ENCODE data around the gene LAMA5. TPM values are rescaled to one million over a fixed set of nuclear protein-coding genes. Genes with fewer than 3 reads are reported as not detected.

LAMA5 gene
- total RNA-seq, 2 experiments from 2014 or later: 53.3 to 162 TPM

DNA sequence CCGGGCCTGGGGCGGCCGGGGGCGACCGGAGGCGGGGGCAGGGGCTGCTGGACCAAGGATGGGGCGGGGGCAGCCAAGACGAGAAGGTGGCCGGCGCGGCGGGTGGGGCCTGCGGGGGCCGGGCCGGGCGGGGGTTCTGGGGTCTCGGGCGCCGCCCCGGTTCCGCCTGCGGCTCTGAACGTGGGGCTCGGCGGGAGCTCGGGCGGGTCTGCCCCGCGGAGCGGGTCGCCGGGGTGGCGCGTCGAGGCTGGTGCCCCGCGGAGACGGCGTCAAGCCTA is 64.1 kb downstream of the LAMA5 start:
- peak overlapping the region; percentile 8 for H3K27ac ChIP-seq (ENCODE audit: low read depth, low read length, poor library complexity, severe bottlenecking)
- TF ChIP-seq, protein P1, sequence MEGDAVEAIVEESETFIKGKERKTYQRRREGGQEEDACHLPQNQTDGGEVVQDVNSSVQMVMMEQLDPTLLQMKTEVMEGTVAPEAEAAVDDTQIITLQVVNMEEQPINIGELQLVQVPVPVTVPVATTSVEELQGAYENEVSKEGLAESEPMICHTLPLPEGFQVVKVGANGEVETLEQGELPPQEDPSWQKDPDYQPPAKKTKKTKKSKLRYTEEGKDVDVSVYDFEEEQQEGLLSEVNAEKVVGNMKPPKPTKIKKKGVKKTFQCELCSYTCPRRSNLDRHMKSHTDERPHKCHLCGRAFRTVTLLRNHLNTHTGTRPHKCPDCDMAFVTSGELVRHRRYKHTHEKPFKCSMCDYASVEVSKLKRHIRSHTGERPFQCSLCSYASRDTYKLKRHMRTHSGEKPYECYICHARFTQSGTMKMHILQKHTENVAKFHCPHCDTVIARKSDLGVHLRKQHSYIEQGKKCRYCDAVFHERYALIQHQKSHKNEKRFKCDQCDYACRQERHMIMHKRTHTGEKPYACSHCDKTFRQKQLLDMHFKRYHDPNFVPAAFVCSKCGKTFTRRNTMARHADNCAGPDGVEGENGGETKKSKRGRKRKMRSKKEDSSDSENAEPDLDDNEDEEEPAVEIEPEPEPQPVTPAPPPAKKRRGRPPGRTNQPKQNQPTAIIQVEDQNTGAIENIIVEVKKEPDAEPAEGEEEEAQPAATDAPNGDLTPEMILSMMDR (conservative IDR thresholded peaks at IDR 0.05; ENCODE audit: low read length): no peak
- TF ChIP-seq EZH2phosphoT487 (IDR thresholded peaks at IDR 0.05; ENCODE audit: borderline replicate concordance, low read depth, low read length): no peak
- no peaks in the 10 kb centered on the region for H3K9me3 ChIP-seq (ENCODE audit: low read length)
- no peak for DNase-seq (ENCODE audit: low spot score)
- peaks cover 16% of the 10 kb centered on the region; the same call in 1 of the 2 replicates for H4K20me1 ChIP-seq (ENCODE audit: insufficient read depth, low read length)
- peaks cover 27% of the 10 kb centered on the region for H3K4me1 ChIP-seq (ENCODE audit: insufficient read depth, low read length, poor library complexity, severe bottlenecking)
- no peak overlapping the region for H2AFZ ChIP-seq (ENCODE audit: low read length)
- peaks cover 49% of the 10 kb centered on the region for H3K36me3 ChIP-seq (ENCODE audit: insufficient read depth, low read length)
- ChIA-PET POLR2A (interaction anchor here (0.9 kb wide), 1 partner anchor 67 kb away, joined by 4 read pairs; no protein-coding TSS in a partner anchor), CTCF (ENCODE audit: unreplicated experiment) (no interaction called here)
- intact Hi-C loops (cut with micrococcal nuclease; ENCODE audit: unreplicated experiment): loop anchor here (2.0 kb wide), 1 partner anchor 104 kb away; the partner anchor contains the start of gene CABLES2
- H3K79me2 ChIP-seq (ENCODE audit: insufficient read depth, low read depth, low read length): peaks cover 32% of the 10 kb centered on the region
- no peaks in the 10 kb centered on the region for H3K9me2 ChIP-seq (ENCODE audit: insufficient read depth, low read length)
- no TSS peak for BruUV-seq (replicated peaks)
- peak overlapping the region; percentile 100 for H3K4me3 ChIP-seq (ENCODE audit: low read depth, low read length, poor library complexity, severe bottlenecking)
- H3K4me2 ChIP-seq (ENCODE audit: low read length): peak overlapping the region; percentile 82

DNA sequence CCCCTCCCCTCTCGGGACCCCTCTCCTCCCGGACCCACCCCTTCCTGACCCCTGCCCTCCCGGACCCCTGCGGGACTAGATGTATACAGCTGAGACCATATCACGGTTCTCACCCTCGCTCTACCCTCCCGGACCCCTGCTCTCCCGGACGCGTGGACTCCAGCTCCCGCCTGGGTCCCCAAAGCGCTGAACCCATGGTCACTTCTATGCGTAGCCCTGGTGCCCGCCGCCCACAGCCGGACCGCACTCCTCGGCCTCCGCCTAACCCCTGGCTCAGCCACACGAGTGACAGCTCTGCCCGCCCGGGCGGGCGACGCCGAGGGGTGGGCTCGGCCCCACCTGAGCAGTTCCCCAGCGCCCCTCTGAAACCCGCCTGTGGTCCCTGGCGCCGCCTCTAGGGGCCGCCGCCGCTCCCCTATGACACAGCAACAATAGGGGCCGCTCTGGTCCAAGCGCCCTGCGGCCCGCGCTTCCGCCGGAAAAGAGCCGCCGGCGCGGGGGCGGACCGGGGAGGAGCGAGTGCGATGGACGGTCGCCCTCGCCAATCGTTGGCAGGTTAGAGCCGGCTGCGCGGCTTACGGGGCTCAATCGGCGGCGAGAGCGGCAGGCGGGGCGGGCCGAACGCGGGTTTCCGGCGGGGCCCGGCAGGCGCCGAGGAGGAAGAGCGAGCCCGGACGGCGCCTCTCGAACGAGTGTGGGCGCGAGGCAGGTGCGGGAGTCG is 64.6 kb downstream of the LAMA5 start, which contains the start of gene ADRM1:
TSS of gene ADRM1 (plus strand) at position 657 of the 721 bp plus-strand sequence. CDS start 572 bp downstream, outside the sequence.
- peak within 1 kb of the TSS; percentile 100 for H3K4me3 ChIP-seq (ENCODE audit: low read depth, low read length, poor library complexity, severe bottlenecking)
- BruUV-seq (replicated peaks): no TSS peak
- POLR2A ChIA-PET: interaction anchor here (0.6 to 0.9 kb wide), 4 partner anchors 39 to 111 kb away, joined by 3 to 4 read pairs (median 4); no protein-coding TSS in a partner anchor
- peak within 1 kb of the TSS; percentile 93 for H3K4me2 ChIP-seq (ENCODE audit: low read length)
- peak; percentile 98 for DNase-seq (ENCODE audit: low spot score)
- H3K36me3 ChIP-seq (ENCODE audit: insufficient read depth, low read length): peaks cover 44% of the 10 kb centered on the region
- peaks cover 16% of the 10 kb centered on the region; the same call in 1 of the 2 replicates for H4K20me1 ChIP-seq (ENCODE audit: insufficient read depth, low read length)
- TF ChIP-seq, protein P1 (conservative IDR thresholded peaks at IDR 0.05; ENCODE audit: low read length): peak; percentile 84
- TF ChIP-seq EZH2phosphoT487 (IDR thresholded peaks at IDR 0.05; ENCODE audit: borderline replicate concordance, low read depth, low read length): no peak
- H3K4me1 ChIP-seq (ENCODE audit: insufficient read depth, low read length, poor library complexity, severe bottlenecking): peaks cover 27% of the 10 kb centered on the region
- intact Hi-C loops (cut with micrococcal nuclease; ENCODE audit: unreplicated experiment): loop anchor here (1.0 to 2.0 kb wide), 8 partner anchors 19 to 192 kb away; partner anchors contain the start of genes CABLES2, LAMA5 and OSBPL2
- no peaks in the 10 kb centered on the region for H3K9me3 ChIP-seq (ENCODE audit: low read length)
- CTCF ChIA-PET (ENCODE audit: unreplicated experiment): interaction anchor here (0.6 to 0.9 kb wide), 3 partner anchors 66 to 491 kb away, joined by 4 to 5 read pairs (median 4); no protein-coding TSS in a partner anchor
- H2AFZ ChIP-seq (ENCODE audit: low read length): peak within 1 kb of the TSS; percentile 92
- peaks cover 32% of the 10 kb centered on the region for H3K79me2 ChIP-seq (ENCODE audit: insufficient read depth, low read depth, low read length)
- H3K27ac ChIP-seq (ENCODE audit: low read depth, low read length, poor library complexity, severe bottlenecking): peak within 1 kb of the TSS; percentile 85
- H3K9me2 ChIP-seq (ENCODE audit: insufficient read depth, low read length): no peaks in the 10 kb centered on the region

Measured in OCI-LY7 (cell line).